H9 (cell line): Measurements from ENCODE around the gene MAST4. TPM values are rescaled to one million over a fixed set of nuclear protein-coding genes. Genes with fewer than 3 reads are reported as not detected.

Experiments
- DNase-seq: peaks from one replicate; pipeline ENCODE4 v3.0.0-alpha.2; 2017
- H2AFZ ChIP-seq: one replicate; pipeline ENCODE4 v1.6.1; 2013; ENCODE audit warnings: mild to moderate bottlenecking, low read length, control low read depth, moderate library complexity
- H2AK5ac ChIP-seq: 2 replicates; pipeline ENCODE4 v1.6.1; 2013; ENCODE audit warnings: low read length, control low read depth, mixed read lengths; ENCODE audit not compliant: insufficient read length
- H2BK120ac ChIP-seq: one replicate; pipeline ENCODE4 v1.6.1; 2013; ENCODE audit warnings: low read depth, mild to moderate bottlenecking, low read length, control low read depth, inconsistent platforms; ENCODE audit not compliant: poor library complexity, severe bottlenecking
- H2BK12ac ChIP-seq: 2 replicates; pipeline ENCODE4 v1.6.1; 2013; ENCODE audit warnings: low read length, control low read depth, mixed read lengths, low read depth; ENCODE audit not compliant: insufficient read length
- H2BK15ac ChIP-seq: 2 replicates; pipeline ENCODE4 v1.6.1; 2013; ENCODE audit warnings: low read depth, low read length, control low read depth
- H2BK20ac ChIP-seq: one replicate; pipeline ENCODE4 v1.6.1; 2013; ENCODE audit warnings: low read depth, mild to moderate bottlenecking, low read length, control low read depth, inconsistent platforms; ENCODE audit not compliant: poor library complexity, severe bottlenecking
- H2BK5ac ChIP-seq: 2 replicates; pipeline ENCODE4 v1.6.1; 2013; ENCODE audit warnings: low read length, control low read depth, mixed read lengths; ENCODE audit not compliant: insufficient read length
- H3K14ac ChIP-seq: 2 replicates; pipeline ENCODE4 v1.6.1; 2013; ENCODE audit warnings: low read length, control low read depth; ENCODE audit not compliant: insufficient read depth
- H3K18ac ChIP-seq: 2 replicates; pipeline ENCODE4 v1.6.1; 2013; ENCODE audit warnings: low read depth, mild to moderate bottlenecking, mixed read lengths, low read length, control low read depth; ENCODE audit not compliant: insufficient read length
- H3K23ac ChIP-seq: 2 replicates; pipeline ENCODE4 v1.6.1; 2013; ENCODE audit warnings: low read length, control low read depth, mixed read lengths, low read depth; ENCODE audit not compliant: insufficient read length
- H3K23me2 ChIP-seq: 2 replicates; pipeline ENCODE4 v1.6.1; 2013; ENCODE audit warnings: low read depth, mild to moderate bottlenecking, mixed read lengths, low read length, control low read depth; ENCODE audit not compliant: insufficient read length, poor library complexity, severe bottlenecking
- H3K27ac ChIP-seq: 2 replicates; pipeline ENCODE4 v1.5.1; 2013; ENCODE audit warnings: low read length, control low read depth, mixed read lengths, low read depth; ENCODE audit not compliant: insufficient read length
- H3K27me3 ChIP-seq: 2 replicates; pipeline ENCODE4 v1.6.1; 2013; ENCODE audit warnings: low read length, control low read depth, inconsistent platforms; ENCODE audit not compliant: insufficient read depth
- H3K4ac ChIP-seq: 2 replicates; pipeline ENCODE4 v1.6.1; 2013; ENCODE audit warnings: low read depth, mild to moderate bottlenecking, control low read depth, inconsistent platforms, low read length, moderate library complexity
- H3K4me1 ChIP-seq: 2 replicates; pipeline ENCODE4 v1.6.1; 2013; ENCODE audit warnings: low read length, control low read depth, inconsistent platforms; ENCODE audit not compliant: insufficient read depth
- H3K4me2 ChIP-seq: 2 replicates; pipeline ENCODE4 v1.6.1; 2013; ENCODE audit warnings: low read length, control low read depth, mixed read lengths; ENCODE audit not compliant: insufficient read length, insufficient read depth
- H3K56ac ChIP-seq: 2 replicates; pipeline ENCODE4 v1.6.1; 2013; ENCODE audit warnings: low read depth, mild to moderate bottlenecking, mixed read lengths, low read length, control low read depth; ENCODE audit not compliant: insufficient read length
- H3K79me1 ChIP-seq: 2 replicates; pipeline ENCODE4 v1.6.1; 2013; ENCODE audit warnings: low read depth, mild to moderate bottlenecking, moderate library complexity, low read length, control low read depth, inconsistent platforms; ENCODE audit not compliant: insufficient read depth, poor library complexity, severe bottlenecking
- H3K79me2 ChIP-seq: 2 replicates; pipeline ENCODE4 v1.6.1; 2013; ENCODE audit warnings: low read length, control low read depth, inconsistent platforms; ENCODE audit not compliant: insufficient read depth
- H3K9ac ChIP-seq: 2 replicates; pipeline ENCODE4 v1.6.1; 2013; ENCODE audit warnings: low read length, control low read depth, mixed read lengths; ENCODE audit not compliant: insufficient read length; ENCODE audit errors: extremely low read depth
- H3K9me3 ChIP-seq: one replicate; pipeline ENCODE4 v1.6.1; 2013; ENCODE audit warnings: low read depth, low read length, inconsistent platforms; ENCODE audit not compliant: control insufficient read depth
- H3T11ph ChIP-seq: one replicate; pipeline ENCODE4 v1.6.1; 2013; ENCODE audit warnings: mild to moderate bottlenecking, low read length, control low read depth, inconsistent platforms
- H4K20me1 ChIP-seq: one replicate; pipeline ENCODE4 v1.6.1; 2013; ENCODE audit not compliant: control insufficient read depth, insufficient read length, insufficient read depth
- H4K5ac ChIP-seq: 2 replicates; pipeline ENCODE4 v1.6.1; 2013; ENCODE audit warnings: low read depth, mild to moderate bottlenecking, mixed read lengths, low read length, control low read depth; ENCODE audit not compliant: insufficient read length
- H4K8ac ChIP-seq: replicated peaks from 2 replicates; pipeline ENCODE4 v1.6.1; 2013; ENCODE audit warnings: low read length, control low read depth, mixed read lengths, low read depth; ENCODE audit not compliant: insufficient read length
- H4K91ac ChIP-seq: 2 replicates; pipeline ENCODE4 v1.6.1; 2013; ENCODE audit warnings: low read depth, mild to moderate bottlenecking, moderate library complexity, mixed read lengths, low read length, control low read depth; ENCODE audit not compliant: insufficient read length
- H3K27ac Mint-ChIP-seq, 3 experiments: 2 replicates in 2 of 3; 3 replicates in 1 of 3; pipeline ENCODE4 v1.8.0; 2020 to 2021; ENCODE audit warnings: mixed read lengths in 3 of 3, mild to moderate bottlenecking in 1 of 3, moderate library complexity in 1 of 3
- H3K27me3 Mint-ChIP-seq: 2 replicates; pipeline ENCODE4 v1.8.0; 2021; ENCODE audit warnings: low read depth, mild to moderate bottlenecking, moderate library complexity, mixed read lengths
- H3K36me3 Mint-ChIP-seq, 3 experiments: 2 replicates in 2 of 3; 3 replicates in 1 of 3; pipeline ENCODE4 v1.8.0; 2020 to 2021; ENCODE audit warnings: low read depth in 3 of 3, mixed read lengths in 3 of 3; ENCODE audit not compliant: insufficient read depth in 1 of 3
- H3K4me1 Mint-ChIP-seq, 2 experiments: 2 replicates each; pipeline ENCODE4 v1.8.0; 2020; ENCODE audit warnings: mixed read lengths in 2 of 2
- H3K4me3 Mint-ChIP-seq, 2 experiments: 2 replicates in 1 of 2; 3 replicates in 1 of 2; pipeline ENCODE4 v1.8.0; 2020 to 2021; ENCODE audit warnings: mild to moderate bottlenecking in 2 of 2, mixed read lengths in 2 of 2, moderate library complexity in 1 of 2
- H3K9me3 Mint-ChIP-seq, 2 experiments: 2 replicates in 1 of 2; 3 replicates in 1 of 2; pipeline ENCODE4 v1.8.0; 2020; ENCODE audit warnings: mild to moderate bottlenecking in 2 of 2, mixed read lengths in 2 of 2, moderate library complexity in 1 of 2
- CTCF ChIP-seq: fragments of 200-600 bp; sonication (generic); conservative IDR thresholded peaks from 3 replicates; pipeline ENCODE4 v1.8.0; 2021; ENCODE audit warnings: antibody characterized with exemption, mild to moderate bottlenecking
- WGBS: extraction: QIAGEN DNeasy Blood & Tissue Kit; methylation state at CpG from one replicate; pipeline ENCODE4 v1.1.7; 2013; ENCODE audit warnings: missing lambda C conversion rate, low lambda C conversion rate, mixed read lengths; ENCODE audit not compliant: insufficient read length; ENCODE audit errors: extremely low coverage; 5-methylcytosine and 5-hydroxymethylcytosine counted together
- total RNA-seq: library from RNA; stranded (reverse); gene quantifications from 2 replicates; pipeline ENCODE4 v1.2.1, GENCODE V29; 2021

The MAST4 gene
- total RNA-seq, 1 experiment from 2014 or later: 3.7 TPM

- Mint-ChIP-seq H3K27ac (no peak overlapping the region), H3K9me3 (no peaks in the 10 kb centered on the region; a peak in 1 of 5 replicates), H3K4me1 (peaks cover 14 to 18% of the 10 kb centered on the region in 2 experiments), H3K27me3 (peaks cover 83% of the 10 kb centered on the region), H3K36me3 (no peaks in the 10 kb centered on the region; a peak in 1 of 7 replicates), H3K4me3 (peak overlapping the region; percentile 73 to 91)
- peaks cover 21% of the 10 kb centered on the region for H3K27me3 ChIP-seq
- no peak overlapping the region for H3K56ac ChIP-seq
- H3K14ac ChIP-seq: no peak overlapping the region
- no CpG with 5 or more reads among the region's 35 CpGs for WGBS
- TF ChIP-seq CTCF: no peak
- no peak overlapping the region for H3K23ac ChIP-seq
- H3K4ac ChIP-seq: no peak overlapping the region
- H4K20me1 ChIP-seq: no peaks in the 10 kb centered on the region
- no peak overlapping the region for H4K91ac ChIP-seq
- no peak overlapping the region for H2AFZ ChIP-seq
- no peaks in the 10 kb centered on the region for H3K79me2 ChIP-seq
- H3T11ph ChIP-seq: no peak overlapping the region
- no peaks in the 10 kb centered on the region for H3K4me1 ChIP-seq
- no peaks in the 10 kb centered on the region for H3K79me1 ChIP-seq
- H2AK5ac ChIP-seq: no peak overlapping the region
- no peak overlapping the region for H3K9ac ChIP-seq
- no peak overlapping the region for H2BK15ac ChIP-seq
- H4K5ac ChIP-seq: no peak overlapping the region
- no peak overlapping the region for H3K27ac ChIP-seq
- peak; percentile 65 for DNase-seq
- H3K23me2 ChIP-seq: peaks cover 9% of the 10 kb centered on the region
- H4K8ac ChIP-seq: no peak overlapping the region
- no peak overlapping the region for H2BK120ac ChIP-seq
- H3K18ac ChIP-seq: no peak overlapping the region
- no peak overlapping the region for H2BK5ac ChIP-seq
- no peak overlapping the region for H2BK20ac ChIP-seq
- no peak overlapping the region for H2BK12ac ChIP-seq
- no peaks in the 10 kb centered on the region for H3K9me3 ChIP-seq
- peak overlapping the region; percentile 96 for H3K4me2 ChIP-seq
These were observed 1.1 kb downstream of the MAST4 start for GRCh38 chr5:66597183-66597757.
